K562 (cell line): Measurements from ENCODE around the gene KCNK4. TPM values are rescaled to one million over a fixed set of nuclear protein-coding genes. Genes with fewer than 3 reads are reported as not detected.

ENCODE experiments used
- BRD9 ChIP-seq: fragments of 450-650 bp; IDR thresholded peaks from 2 replicates; pipeline ENCODE4 v1.6.1; 2018; ENCODE audit warnings: low read depth; ENCODE audit not compliant: partially characterized antibody
- CBFA2T3 ChIP-seq: fragments of 450-650 bp; IDR thresholded peaks from 2 replicates; pipeline ENCODE4 v1.6.1; 2017
- CCAR2 ChIP-seq: fragments of 200-400 bp; formaldehyde crosslinking; IDR thresholded peaks from 2 replicates; pipeline ENCODE4 v1.6.1; 2017; ENCODE audit warnings: mild to moderate bottlenecking, low read depth, low read length
- E2F8 ChIP-seq: fragments of 450-650 bp; IDR thresholded peaks from 2 replicates; pipeline ENCODE4 v1.7.1; 2018; ENCODE audit warnings: mild to moderate bottlenecking, low read depth; ENCODE audit not compliant: partially characterized antibody
- EP400 ChIP-seq: fragments of 450-650 bp; IDR thresholded peaks from 2 replicates; pipeline ENCODE4 v1.6.1; 2017; ENCODE audit warnings: antibody characterized with exemption, mild to moderate bottlenecking, moderate library complexity
- JUND ChIP-seq, 2 experiments: IDR thresholded peaks; 2 replicates in 1 of 2; 3 replicates in 1 of 2; pipeline ENCODE4 v1.6.1; 2011; ENCODE audit warnings: borderline replicate concordance in 2 of 2, low read depth in 2 of 2, low read length in 2 of 2, improper control_type of control experiment in 1 of 2, missing biosample characterization in 1 of 2, missing genetic modification characterization in 1 of 2, missing genetic modification reagents in 1 of 2
- KDM5B ChIP-seq: fragments of 200-600 bp; sonication (generic); IDR thresholded peaks from 2 replicates; pipeline ENCODE4 v1.6.1; 2012; ENCODE audit warnings: low read depth, mild to moderate bottlenecking, moderate library complexity, low read length, control low read depth, inconsistent platforms; ENCODE audit not compliant: insufficient replicate concordance
- MAFK ChIP-seq: IDR thresholded peaks from 2 replicates; pipeline ENCODE4 v1.6.1; 2011; ENCODE audit warnings: low read length, improper control_type of control experiment
- MTA3 ChIP-seq: fragments of 450-650 bp; formaldehyde crosslinking; IDR thresholded peaks from 2 replicates; pipeline ENCODE4 v1.6.1; 2017; ENCODE audit warnings: mild to moderate bottlenecking, borderline replicate concordance
- PRPF4 ChIP-seq: fragments of 200-400 bp; formaldehyde crosslinking; IDR thresholded peaks from one replicate; pipeline ENCODE4 v1.6.1; 2017; ENCODE audit warnings: low read length, low read depth, mild to moderate bottlenecking; ENCODE audit not compliant: insufficient read depth, poor library complexity, severe bottlenecking
- SRF ChIP-seq, 2 experiments: fragments of 250-450, 450-650 bp in 1 of 2; sonication (Bioruptor Pico) in 1 of 2; sonication (generic) in 1 of 2; formaldehyde crosslinking; IDR thresholded peaks; 2 replicates each; pipeline versions ENCODE4 v1.5.0 to v1.5.1; 2020 to 2022; ENCODE audit warnings: mild to moderate bottlenecking in 1 of 2, missing genetic modification reagents in 1 of 2
- SRSF3 ChIP-seq: fragments of 200-400 bp; formaldehyde crosslinking; IDR thresholded peaks from 2 replicates; pipeline ENCODE4 v1.6.1; 2016; ENCODE audit warnings: mild to moderate bottlenecking, low read length, moderate library complexity; ENCODE audit not compliant: insufficient read depth
- TAF15 ChIP-seq: fragments of 200-400 bp; formaldehyde crosslinking; IDR thresholded peaks from 2 replicates; pipeline ENCODE4 v1.6.1; 2017; ENCODE audit warnings: mild to moderate bottlenecking, low read depth, low read length, moderate library complexity
- TFE3 ChIP-seq: fragments of 450-650 bp; formaldehyde crosslinking; IDR thresholded peaks from 2 replicates; pipeline ENCODE4 v1.4.0; 2020; ENCODE audit warnings: mild to moderate bottlenecking, mixed read lengths
- THAP7 ChIP-seq: fragments of 250-450 bp; sonication (Bioruptor Pico); IDR thresholded peaks from 2 replicates; pipeline ENCODE4 v1.5.0; 2021
- XRCC5 ChIP-seq: fragments of 200-400 bp; formaldehyde crosslinking; IDR thresholded peaks from 2 replicates; pipeline ENCODE4 v1.6.1; 2017; ENCODE audit warnings: low read depth, mild to moderate bottlenecking, low read length
- ZFP1 ChIP-seq: fragments of 450-650 bp; formaldehyde crosslinking; IDR thresholded peaks from 2 replicates; pipeline ENCODE4 v1.4.0; 2020; ENCODE audit warnings: mild to moderate bottlenecking, mixed read lengths
- ZNF134 ChIP-seq: fragments of 250-450 bp; sonication (Bioruptor Pico); conservative IDR thresholded peaks from 2 replicates; pipeline ENCODE4 v1.4.0; 2020
- ZNF239 ChIP-seq: fragments of 250-450 bp; sonication (Bioruptor Pico); IDR thresholded peaks from 2 replicates; pipeline ENCODE4 v1.4.0; 2020; ENCODE audit warnings: mild to moderate bottlenecking
- ZNF324 ChIP-seq: fragments of 250-450 bp; sonication (Bioruptor Pico); IDR thresholded peaks from 2 replicates; pipeline ENCODE4 v1.4.0; 2020; ENCODE audit warnings: mild to moderate bottlenecking
- ZNF707 ChIP-seq: fragments of 250-450 bp; sonication (Bioruptor Pico); conservative IDR thresholded peaks from 2 replicates; pipeline ENCODE4 v1.8.0; 2022; ENCODE audit warnings: inconsistent platforms, mild to moderate bottlenecking, moderate library complexity
- ZNF79 ChIP-seq: fragments of 250-450 bp; sonication (Bioruptor Pico); IDR thresholded peaks from 2 replicates; pipeline ENCODE4 v1.4.0; 2020; ENCODE audit warnings: low read depth, mild to moderate bottlenecking, moderate library complexity
- ZNF830 ChIP-seq: fragments of 250-450 bp; sonication (Bioruptor Pico); IDR thresholded peaks from 2 replicates; pipeline ENCODE4 v1.5.0; 2021; ENCODE audit warnings: mild to moderate bottlenecking
- polyA plus RNA-seq, 8 experiments: library from polyadenylated mRNA; depleted of rRNA in 4 of 8; stranded (reverse) in 5 of 8; unstranded in 3 of 8; fragments of >200 nt; fragmentation: Nextera tagmentation in 2 of 8; fragmentation: Illumina TruSeq in 1 of 8; extraction: Ambion mirVana in 2 of 8; extraction: Trizol in 1 of 8; gene quantifications; 2 replicates each; pipeline versions ENCODE4 v1.2.1 to v1.2.3, GENCODE V29; 2011 to 2014; ENCODE audit warnings: inconsistent platforms in 1 of 8, missing spikeins in 1 of 8
- total RNA-seq, 7 experiments: library from RNA; depleted of rRNA in 6 of 7; stranded (reverse); fragments of >200 nt in 6 of 7; fragmentation: Illumina TruSeq in 2 of 7; extraction: Trizol in 2 of 7; gene quantifications; 2 replicates each; pipeline versions ENCODE4 v1.2.1 to v1.2.3, GENCODE V29; 2011 to 2021; ENCODE audit warnings: low replicate concordance in 1 of 7

Gene KCNK4
- total and polyA plus RNA-seq, 9 of the 15 experiments (the other 6 are each of a cell fraction or from before 2014, with no cell fraction given): not detected

- TF ChIP-seq E2F8 (peak; percentile 99), XRCC5 (peak; percentile 76; the same call in 1 of the 2 replicates), MAFK (peak; percentile 48), EP400 (no peak; the same call in 1 of the 2 replicates), ZNF134 (CRISPR knock-in tag) (no peak), THAP7 (CRISPR knock-in tag) (no peak), TFE3 (CRISPR knock-in tag) (peak; percentile 35; the same call in 1 of the 2 replicates), CCAR2 (no peak), BRD9 (no peak), SRF (CRISPR knock-in tag; IDR thresholded peaks at IDR 0.05) (peak in 1 of 2 experiments; percentile 62; a peak in 1 of 4 replicates), PRPF4 (no peak), ZNF239 (no peak), SRSF3 (no peak), ZNF707 (CRISPR knock-in tag) (no peak), ZFP1 (CRISPR knock-in tag) (peak; percentile 29; the same call in 1 of the 2 replicates), KDM5B (no peak), CBFA2T3 (no peak), ZNF324 (CRISPR knock-in tag) (no peak; the same call in 1 of the 2 replicates), TAF15 (no peak), ZNF79 (CRISPR knock-in tag) (no peak), JUND (IDR thresholded peaks at IDR 0.05; ENCODE audit: borderline replicate concordance, low read depth, low read length) (peak; percentile 64), JUND (tag; IDR thresholded peaks at IDR 0.05; ENCODE audit: borderline replicate concordance, low read depth, low read length) (no peak; the same call in 2 of the 3 replicates), MTA3 (peak; percentile 82), ZNF830 (peak; percentile 93; the same call in 1 of the 2 replicates)
Measured at GRCh38 chr11:64269540-64270220, 21.4 kb upstream of the KCNK4 start (continued).
